Measurements from ENCODE around the gene RGS2.

The RGS2 gene, protein sequence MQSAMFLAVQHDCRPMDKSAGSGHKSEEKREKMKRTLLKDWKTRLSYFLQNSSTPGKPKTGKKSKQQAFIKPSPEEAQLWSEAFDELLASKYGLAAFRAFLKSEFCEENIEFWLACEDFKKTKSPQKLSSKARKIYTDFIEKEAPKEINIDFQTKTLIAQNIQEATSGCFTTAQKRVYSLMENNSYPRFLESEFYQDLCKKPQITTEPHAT

DNA sequence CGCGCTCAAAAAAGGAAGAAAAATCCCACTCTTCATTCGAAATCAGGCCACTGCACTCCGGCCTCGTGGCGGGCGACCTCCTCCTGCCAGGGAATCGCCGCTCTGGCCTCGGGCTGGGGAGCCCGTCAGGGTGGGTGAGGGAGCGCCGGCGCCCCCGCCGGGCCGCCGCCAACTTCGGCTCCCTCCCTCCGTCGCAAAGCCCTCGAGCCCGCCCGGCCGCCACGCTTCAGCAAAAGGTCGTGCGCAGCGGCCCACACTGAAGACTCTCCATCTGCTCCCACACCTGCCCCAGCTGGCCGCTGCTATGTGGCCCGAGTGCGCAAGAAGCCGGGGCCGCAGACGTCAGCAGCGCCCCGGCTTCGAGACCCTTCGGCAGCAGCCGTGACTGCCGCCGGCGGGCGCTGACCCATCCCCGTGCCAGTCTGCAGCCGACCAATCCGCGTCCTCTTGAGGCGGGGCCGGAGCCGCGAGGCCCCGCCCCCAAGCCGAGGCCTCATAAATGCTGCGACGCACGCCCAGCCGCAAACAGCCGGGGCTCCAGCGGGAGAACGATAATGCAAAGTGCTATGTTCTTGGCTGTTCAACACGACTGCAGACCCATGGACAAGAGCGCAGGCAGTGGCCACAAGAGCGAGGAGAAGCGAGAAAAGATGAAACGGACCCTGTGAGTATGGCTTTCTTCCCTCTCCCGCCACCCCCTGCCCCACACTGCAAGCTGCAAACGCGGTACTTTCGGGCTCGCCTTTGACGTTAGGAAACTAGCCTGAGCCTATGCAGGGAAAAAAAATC is at the start of gene RGS2:
TSS of gene RGS2 (plus strand) at position 522 of the 789 bp plus-strand sequence. CDS start at position 555, 33 bp downstream.
- peak; percentile 86 for DNase-seq

DNA sequence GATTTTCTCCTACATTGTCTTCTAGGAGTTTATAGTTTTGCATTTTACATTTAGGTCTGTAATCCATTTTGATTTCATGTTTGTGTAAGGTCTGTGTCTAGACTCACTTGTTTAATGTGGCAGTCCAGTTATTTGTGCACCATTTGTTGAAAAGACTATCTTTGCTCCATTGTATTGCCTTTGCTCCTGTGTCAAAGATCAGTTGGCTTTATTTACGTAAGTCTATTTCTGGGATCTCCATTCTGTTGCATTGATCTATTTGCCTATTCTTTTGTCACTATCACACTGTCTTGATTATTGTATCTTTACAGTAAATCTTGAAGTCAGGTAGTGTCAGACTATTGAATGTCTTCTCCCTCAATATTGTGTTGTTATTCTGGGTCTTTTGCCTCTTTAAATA is 49.7 kb upstream of the RGS2 start:
- DNase-seq: no peak

DNA sequence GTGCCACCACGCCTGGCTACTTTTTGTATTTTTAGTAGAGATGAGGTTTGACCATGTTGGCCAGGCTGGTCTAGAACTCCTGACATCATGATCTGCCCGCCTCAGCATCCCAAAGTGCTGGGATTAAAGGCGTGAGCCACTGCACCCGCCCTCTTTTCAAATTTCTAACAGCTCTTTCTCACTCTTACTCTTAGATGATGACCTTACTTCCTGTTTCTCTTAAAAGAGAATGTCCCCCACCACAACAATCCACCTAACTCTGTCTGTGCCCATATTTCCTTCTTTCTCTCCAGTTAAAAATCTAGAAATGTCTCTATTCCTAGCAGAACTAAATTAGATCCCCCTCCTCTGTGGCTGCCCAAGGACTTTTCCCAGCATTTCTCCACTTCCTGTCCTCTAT is 46.6 kb upstream of the RGS2 start:
- no peak for DNase-seq

DNA sequence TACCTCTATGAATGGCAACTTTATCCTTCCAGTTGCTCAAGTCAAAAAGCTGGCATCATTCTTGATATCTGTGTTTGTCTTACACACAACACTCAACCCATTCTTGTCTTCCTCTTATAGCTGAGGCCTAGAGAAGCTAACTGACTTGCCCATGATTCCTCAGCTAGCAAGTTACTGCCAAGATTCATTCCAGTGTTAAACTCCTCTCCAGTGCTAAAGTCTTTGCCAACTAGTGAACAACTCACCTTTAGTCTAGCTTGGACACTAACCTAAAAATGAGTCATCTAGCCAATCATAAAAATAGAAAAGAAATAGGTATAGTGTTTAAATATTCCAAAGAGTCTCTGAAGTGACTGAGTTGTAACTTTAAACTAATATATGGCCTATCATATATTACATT is 45.6 kb upstream of the RGS2 start:
- no peak for DNase-seq

- DNase-seq: no peak
Observed at GRCh38 chr1:192763756-192764155, 45.1 kb upstream of the RGS2 start.

DNA sequence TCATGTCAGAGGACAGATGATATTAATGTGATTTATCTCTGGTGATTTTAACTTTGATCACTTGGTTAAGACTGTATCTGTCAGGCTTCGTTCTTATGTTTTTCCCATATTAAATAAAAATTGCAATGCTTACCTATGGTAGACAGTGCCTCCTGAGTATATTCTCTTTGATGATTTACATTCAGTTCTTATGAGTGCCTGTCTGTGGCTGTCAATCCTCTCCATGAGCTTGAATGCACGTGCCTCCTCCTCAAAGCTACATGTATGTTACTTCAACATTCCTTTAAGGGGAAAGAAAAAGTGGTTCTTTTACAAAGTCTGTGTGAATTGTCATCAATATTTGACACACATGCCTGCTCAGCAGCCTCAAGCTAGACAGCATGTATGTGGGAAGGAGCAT is 44.2 kb upstream of the RGS2 start:
- DNase-seq: no peak

DNA sequence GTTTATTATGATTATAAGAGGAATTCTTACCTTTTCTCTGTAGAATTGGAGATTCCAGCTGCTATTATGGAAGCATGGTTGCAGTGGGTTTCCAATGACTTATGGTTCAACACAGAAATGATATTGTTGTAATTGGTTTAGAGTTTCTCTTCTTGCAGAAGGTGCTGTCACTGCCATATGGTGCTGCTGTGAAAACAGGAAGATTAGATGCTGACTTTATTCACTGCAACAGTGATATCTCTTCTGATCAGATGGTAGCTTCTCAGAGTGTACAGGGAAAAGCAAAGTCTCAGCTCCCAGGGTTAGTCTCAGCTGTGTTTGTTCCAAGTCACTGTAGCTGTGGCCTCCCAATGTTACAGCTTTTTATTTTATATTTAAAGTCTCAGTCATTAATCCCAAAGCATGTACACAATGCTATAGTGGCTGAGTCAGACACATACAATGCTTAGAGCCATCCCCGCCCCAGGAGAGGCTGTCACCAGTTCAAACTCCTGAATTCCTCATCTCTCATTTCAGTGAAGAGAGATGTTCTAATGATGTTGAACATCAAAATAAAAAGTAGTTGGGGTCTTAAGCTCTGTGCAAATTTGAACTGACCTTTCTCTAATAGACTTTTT is 42.7 kb upstream of the RGS2 start:
- DNase-seq: no peak

GRCh38 chr1:192766876-192767275 is 42.0 kb upstream of the RGS2 start:
- DNase-seq: no peak

GRCh38 chr1:192767798-192768197 is 41.0 kb upstream of the RGS2 start:
- DNase-seq: no peak

GRCh38 chr1:192768463-192768862 is 40.4 kb upstream of the RGS2 start:
- DNase-seq: no peak

DNA sequence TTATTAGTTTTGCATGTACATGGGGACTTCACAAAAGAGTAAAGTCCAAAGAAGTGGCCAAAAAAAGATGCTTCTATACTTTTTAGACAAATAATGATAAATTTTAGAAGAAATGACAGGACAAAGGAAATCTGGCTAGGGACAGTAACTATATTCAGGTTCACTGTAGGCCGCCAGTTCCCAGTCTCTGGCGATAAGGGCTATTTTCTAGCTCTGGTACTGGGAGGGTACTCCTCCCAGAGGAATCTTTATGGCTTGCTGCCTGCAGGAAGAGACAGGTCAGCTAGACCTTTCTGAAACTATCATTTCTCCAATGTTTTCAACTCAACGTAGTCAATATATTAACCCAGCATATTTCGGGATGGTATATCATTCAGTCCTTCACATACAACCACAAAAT is 37.5 kb upstream of the RGS2 start:
- DNase-seq: no peak

- no peak for DNase-seq
Observed at GRCh38 chr1:192775631-192776030, 33.2 kb upstream of the RGS2 start.

DNA sequence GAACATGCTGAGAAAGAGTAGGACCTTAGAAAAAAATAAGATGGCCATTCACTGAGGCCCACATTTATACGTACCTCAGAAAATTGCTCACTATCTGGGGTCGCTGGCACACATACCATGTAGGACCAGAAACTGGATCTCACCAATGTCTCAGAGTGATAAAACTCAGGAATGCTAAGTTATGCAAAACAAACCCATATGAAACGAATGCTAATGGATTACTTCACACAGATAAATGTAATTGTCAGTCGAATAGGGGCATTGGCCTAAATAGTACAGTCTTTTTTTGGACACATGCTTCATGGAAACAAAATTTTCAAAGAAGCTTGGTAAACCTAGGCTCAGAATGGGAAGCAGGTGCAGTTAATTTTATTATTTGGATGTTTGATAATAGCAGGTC is 32.6 kb upstream of the RGS2 start:
- no peak for DNase-seq

DNA sequence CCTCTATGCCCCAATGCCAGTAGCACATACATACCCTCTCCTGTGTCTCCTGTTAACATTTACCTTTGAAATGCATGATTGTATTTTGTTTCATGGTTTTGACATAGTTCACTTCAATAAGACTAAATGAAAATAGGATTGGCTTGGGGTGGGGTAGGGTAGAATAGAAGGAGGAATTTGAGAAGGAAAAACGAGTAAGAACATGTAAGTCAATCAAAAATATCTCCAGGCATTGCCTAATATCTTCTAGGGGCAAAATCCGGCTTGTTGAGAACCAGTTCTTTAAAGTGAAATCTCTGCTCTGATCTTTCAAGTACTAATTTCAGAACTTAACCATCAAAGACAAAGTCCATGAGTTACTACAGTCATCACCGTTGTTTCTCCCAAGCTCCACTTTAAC is 31.8 kb upstream of the RGS2 start:
- DNase-seq: no peak

DNA sequence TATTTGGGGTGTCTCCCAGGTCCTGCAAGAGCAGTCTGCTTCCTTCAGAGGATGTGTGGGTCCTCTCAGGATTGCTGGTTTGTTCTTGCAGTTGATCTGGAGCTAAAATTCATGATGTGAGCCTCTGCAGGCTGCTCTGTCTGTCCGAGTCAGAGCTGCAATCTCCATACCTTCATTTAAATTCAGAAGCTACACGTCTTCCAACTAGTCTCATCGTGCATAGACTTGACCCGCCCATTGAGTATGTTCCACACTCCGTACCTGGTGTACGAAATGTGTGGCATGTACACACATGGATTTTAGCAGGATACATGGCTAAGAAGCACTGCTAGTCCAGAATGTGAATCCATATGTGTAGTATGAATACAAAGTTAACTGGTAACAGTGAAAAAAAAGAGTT is 25.0 kb upstream of the RGS2 start:
- DNase-seq: no peak

GRCh38 chr1:192784397-192784796 is 24.4 kb upstream of the RGS2 start:
- DNase-seq: no peak

- DNase-seq: no peak
Observed at GRCh38 chr1:192786576-192786975, 22.3 kb upstream of the RGS2 start.

DNA sequence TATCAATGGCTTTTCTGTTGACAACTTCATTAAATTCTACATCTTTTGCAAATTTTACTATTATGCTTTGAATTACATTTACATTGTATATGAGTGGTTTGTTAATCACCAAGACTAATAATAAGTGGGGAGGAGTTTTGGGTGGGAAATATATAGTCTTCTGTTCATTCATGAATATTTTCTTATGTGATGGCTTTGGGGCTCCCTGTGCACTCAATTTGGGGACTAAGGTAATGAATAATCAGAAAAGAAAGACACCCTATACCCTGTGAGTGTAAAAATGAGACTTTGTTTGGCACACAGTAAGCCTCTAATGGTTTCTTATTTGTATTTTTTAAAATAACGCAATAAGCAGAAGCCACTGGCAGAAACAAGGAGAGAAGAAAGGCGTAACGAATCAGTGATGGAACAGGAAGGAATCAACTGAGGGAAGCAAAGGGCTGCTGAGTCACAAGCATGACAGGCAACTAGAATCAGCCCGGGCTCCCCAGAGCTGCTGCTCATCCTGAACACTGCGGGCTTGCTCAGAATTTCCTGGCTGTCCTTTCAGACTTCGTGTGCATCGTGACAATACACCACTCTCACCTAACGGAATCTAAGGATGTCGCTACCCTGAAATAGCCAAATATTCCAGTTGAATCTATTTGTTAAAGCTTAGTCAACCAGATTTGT is 20.8 kb upstream of the RGS2 start:
- no peak for DNase-seq

DNA sequence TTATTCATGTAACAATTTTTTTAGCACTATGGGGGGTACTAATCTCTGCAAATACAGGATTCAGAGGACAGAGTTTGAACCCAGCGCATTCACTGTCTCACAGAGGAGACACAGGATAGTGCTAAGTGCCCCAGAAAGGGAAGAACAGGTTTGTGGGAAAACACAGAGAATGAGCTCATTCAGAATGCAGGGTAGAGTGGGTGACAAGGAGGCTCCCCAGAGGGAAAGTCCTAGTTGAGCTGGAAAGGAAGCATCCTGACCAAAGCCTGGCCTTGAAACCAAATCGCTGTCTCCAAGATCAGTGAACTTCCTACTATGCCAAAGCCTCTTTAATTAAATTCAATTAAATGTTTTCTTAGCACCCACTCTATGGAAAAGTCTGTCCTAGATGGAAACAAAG is 19.0 kb upstream of the RGS2 start:
- DNase-seq: no peak

DNA sequence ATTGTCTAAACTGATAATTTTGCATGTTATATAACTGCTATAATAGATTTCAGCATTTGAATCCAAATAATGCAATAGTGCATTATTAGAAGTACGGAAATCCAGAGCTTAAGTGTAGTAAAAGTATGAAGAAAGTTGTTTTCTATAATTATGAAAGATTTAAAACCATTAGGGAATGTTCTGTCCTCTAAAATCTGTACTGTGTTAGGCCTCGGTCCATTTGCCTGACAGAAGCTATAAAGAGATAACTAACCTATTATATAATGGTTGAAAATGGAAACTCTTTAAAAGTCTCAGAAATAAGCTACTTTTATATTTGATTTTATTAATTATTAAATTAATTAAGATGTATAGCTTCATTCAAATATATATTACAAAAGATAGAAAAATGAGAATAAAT is 16.2 kb upstream of the RGS2 start:
- no peak for DNase-seq

DNA sequence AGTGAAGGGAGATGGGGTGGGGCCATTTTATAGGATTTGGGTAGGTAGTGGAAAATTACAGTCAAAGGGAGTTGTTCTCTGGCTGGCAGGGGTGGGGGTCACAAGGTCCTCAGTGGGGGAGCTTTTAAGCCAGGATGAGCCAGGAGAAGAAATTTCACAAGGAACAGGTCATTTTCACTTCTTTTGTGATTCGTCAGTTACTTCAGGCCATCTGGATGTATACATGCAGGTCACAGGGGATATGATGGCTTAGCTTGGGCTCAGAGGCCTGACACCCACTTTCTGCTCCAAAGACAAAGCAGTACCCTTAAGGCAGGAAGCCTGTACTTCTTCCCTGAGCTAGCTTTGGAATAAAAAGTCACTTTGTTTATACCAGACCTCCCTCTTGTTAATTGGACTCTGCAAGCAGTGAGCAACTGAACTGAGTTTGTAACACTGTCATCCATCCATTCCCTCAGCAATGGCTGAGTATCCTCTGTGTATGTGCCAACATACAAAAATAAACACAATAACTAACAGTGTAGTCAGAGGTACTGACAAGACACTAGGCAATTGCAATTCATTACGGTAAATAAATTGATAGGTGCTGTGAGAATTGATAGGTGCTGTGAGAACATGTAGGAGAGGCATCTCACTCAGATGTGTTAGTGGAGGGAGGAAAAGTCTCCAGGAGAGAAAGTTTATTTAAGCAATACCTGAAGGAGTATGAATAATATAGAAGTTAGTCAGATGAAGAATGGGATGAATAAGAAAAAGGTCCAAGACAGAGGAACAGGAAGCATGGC is 14.7 kb upstream of the RGS2 start:
- no peak for DNase-seq

DNA sequence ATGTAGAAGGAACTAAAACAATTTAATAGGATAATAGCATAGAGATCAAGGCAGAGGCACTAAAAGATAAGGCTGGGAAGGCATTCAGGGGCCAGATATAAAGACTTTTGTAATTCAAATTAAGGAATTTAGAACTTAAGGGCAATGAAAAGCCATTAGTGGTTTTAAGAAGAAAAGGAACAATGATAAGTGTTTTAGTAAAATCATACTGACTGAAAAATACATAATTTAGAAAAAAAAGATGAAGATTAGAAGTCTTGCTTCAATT is 14.1 kb upstream of the RGS2 start:
- no peak for DNase-seq

DNA sequence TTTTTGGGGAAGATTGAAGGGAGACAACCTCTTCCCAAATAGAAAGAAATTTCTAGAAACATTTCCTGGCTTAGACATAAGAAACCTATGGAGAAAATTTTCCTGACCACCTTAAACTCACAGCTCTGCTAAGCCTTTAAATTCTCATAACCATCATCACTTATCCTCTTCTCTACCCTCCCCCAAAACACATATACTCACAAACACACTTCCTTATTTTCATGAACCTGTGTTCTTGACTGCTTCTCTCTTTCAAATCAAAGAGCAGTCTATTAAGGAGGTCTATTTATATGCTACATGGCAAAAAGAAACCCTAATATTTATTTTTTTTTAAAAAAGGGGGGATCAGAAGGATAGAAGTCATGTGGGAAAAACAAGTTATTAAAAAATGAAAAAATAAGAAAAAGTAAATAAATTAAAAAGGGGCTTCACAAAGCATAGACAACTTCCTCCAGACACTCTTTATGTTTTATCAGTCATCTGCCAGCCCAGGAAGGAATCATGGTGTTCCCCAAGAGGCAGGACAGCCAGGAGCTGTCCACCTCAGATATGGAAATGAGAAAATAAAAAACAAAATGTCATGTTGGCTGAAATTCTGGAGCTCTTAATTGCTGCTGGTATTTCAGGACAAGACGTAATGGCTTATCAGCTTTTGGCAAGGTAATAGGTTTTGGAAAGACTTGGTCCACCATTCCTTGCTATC is 12.8 kb upstream of the RGS2 start:
- DNase-seq: no peak
